NT2/D1 (cell line): Measurements from ENCODE around the gene PRKCB.
"Not testable (repeated sequence)": the region's sequence is repeated elsewhere in the genome, so short reads cannot be mapped to it uniquely, and the experiment has no call there.

Experiments used
- DNase-seq: peaks from one replicate; pipeline ENCODE4 v3.0.0-alpha.2; 2011; ENCODE audit warnings: low read depth, low spot score
- H3K27me3 ChIP-seq: 2 replicates; pipeline ENCODE4 v1.6.0; 2011; ENCODE audit warnings: mild to moderate bottlenecking; ENCODE audit not compliant: insufficient read length, insufficient read depth
- H3K36me3 ChIP-seq: 2 replicates; pipeline ENCODE4 v1.6.1; 2011; ENCODE audit warnings: mild to moderate bottlenecking, low read length, mixed read lengths; ENCODE audit not compliant: insufficient read depth, insufficient read length
- H3K4me1 ChIP-seq: 2 replicates; pipeline ENCODE4 v1.5.1; 2011; ENCODE audit not compliant: insufficient read depth, insufficient read length
- H3K4me3 ChIP-seq: 2 replicates; pipeline ENCODE4 v1.5.1; 2011; ENCODE audit warnings: low read depth; ENCODE audit not compliant: insufficient read length
- H3K9ac ChIP-seq: 2 replicates; pipeline ENCODE4 v1.6.0; 2011; ENCODE audit warnings: low read depth; ENCODE audit not compliant: insufficient read length
- H3K9me3 ChIP-seq: 2 replicates; pipeline ENCODE4 v1.5.1; 2011; ENCODE audit warnings: mild to moderate bottlenecking, low read length; ENCODE audit not compliant: insufficient read depth
- SUZ12 ChIP-seq: IDR thresholded peaks from 2 replicates; pipeline ENCODE4 v1.6.1; 2011; ENCODE audit not compliant: insufficient read length, insufficient read depth; ENCODE audit errors: extremely low read depth
- YY1 ChIP-seq: IDR thresholded peaks from 2 replicates; pipeline ENCODE4 v1.6.1; 2011; ENCODE audit not compliant: insufficient read length, insufficient read depth
- ZNF274 ChIP-seq: IDR thresholded peaks from 2 replicates; pipeline ENCODE4 v1.6.1; 2011; ENCODE audit warnings: mild to moderate bottlenecking, low read depth, low read length

Gene PRKCB

GRCh38 chr16:24009955-24010354 lies 174.2 kb downstream of the PRKCB start:
- Histone ChIP-seq H3K36me3 (no peaks in the 10 kb centered on the region), H3K4me1 (peaks cover 3% of the 10 kb centered on the region), H3K9me3 (no peaks in the 10 kb centered on the region), H3K4me3 (no peak overlapping the region), H3K9ac (no peak overlapping the region), H3K27me3 (no peaks in the 10 kb centered on the region)
- TF ChIP-seq SUZ12: no peak
- TF ChIP-seq YY1: no peak
- TF ChIP-seq ZNF274: no peak
- DNase-seq: no peak

GRCh38 chr16:24010440-24011089 lies 174.8 kb downstream of the PRKCB start:
- H3K4me1 ChIP-seq: peaks cover 3% of the 10 kb centered on the region

GRCh38 chr16:24011237-24011636 lies 175.5 kb downstream of the PRKCB start:
- no peaks in the 10 kb centered on the region for H3K27me3 ChIP-seq
- TF ChIP-seq ZNF274: no peak
- no peak for TF ChIP-seq YY1
- TF ChIP-seq SUZ12: no peak
- H3K9me3 ChIP-seq: no peaks in the 10 kb centered on the region
- H3K4me1 ChIP-seq: peaks cover 3% of the 10 kb centered on the region
- no peak for DNase-seq
- no peak overlapping the region for H3K4me3 ChIP-seq
- H3K9ac ChIP-seq: no peak overlapping the region
- no peaks in the 10 kb centered on the region for H3K36me3 ChIP-seq

More at GRCh38 chr16:24010440-24011089, 174.8 kb downstream of the PRKCB start:
- H3K4me3 ChIP-seq: no peak overlapping the region
- no peaks in the 10 kb centered on the region for H3K27me3 ChIP-seq
- H3K9ac ChIP-seq: no peak overlapping the region
- TF ChIP-seq ZNF274 (no peak), SUZ12 (no peak), YY1 (no peak)
- peak; percentile 88 for DNase-seq
- H3K9me3 ChIP-seq: no peaks in the 10 kb centered on the region
- no peaks in the 10 kb centered on the region for H3K36me3 ChIP-seq

- TF ChIP-seq ZNF274 (no peak), SUZ12 (no peak), YY1 (no peak)
Observed at GRCh38 chr16:24013054-24013636, 177.4 kb downstream of the PRKCB start.

GRCh38 chr16:24013864-24014645 lies 178.3 kb downstream of the PRKCB start:
- TF ChIP-seq ZNF274 (no peak), SUZ12 (no peak), YY1 (no peak)
- Histone ChIP-seq H3K9ac (no peak overlapping the region), H3K27me3 (no peaks in the 10 kb centered on the region), H3K4me3 (no peak overlapping the region), H3K4me1 (peaks cover 3% of the 10 kb centered on the region), H3K9me3 (no peaks in the 10 kb centered on the region), H3K36me3 (no peaks in the 10 kb centered on the region)
- no peak for DNase-seq

More at GRCh38 chr16:24013054-24013636, 177.4 kb downstream of the PRKCB start:
- no peak for DNase-seq
- Histone ChIP-seq H3K4me1 (peaks cover 3% of the 10 kb centered on the region), H3K27me3 (no peaks in the 10 kb centered on the region), H3K4me3 (no peak overlapping the region), H3K36me3 (no peaks in the 10 kb centered on the region), H3K9me3 (no peaks in the 10 kb centered on the region), H3K9ac (no peak overlapping the region)

GRCh38 chr16:24014955-24015354 lies 179.2 kb downstream of the PRKCB start:
- H3K9ac ChIP-seq, DNase-seq, H3K9me3 ChIP-seq, H3K36me3 ChIP-seq, H3K4me3 ChIP-seq, H3K4me1 ChIP-seq, H3K27me3 ChIP-seq: not testable (repeated sequence)

GRCh38 chr16:24015923-24016322 lies 180.1 kb downstream of the PRKCB start:
- Histone ChIP-seq H3K9ac (no peak overlapping the region), H3K4me3 (no peak overlapping the region), H3K36me3 (no peaks in the 10 kb centered on the region), H3K27me3 (no peaks in the 10 kb centered on the region), H3K4me1 (peaks cover 3% of the 10 kb centered on the region), H3K9me3 (no peaks in the 10 kb centered on the region)
- TF ChIP-seq YY1: no peak
- TF ChIP-seq ZNF274: no peak
- TF ChIP-seq SUZ12: no peak
- no peak for DNase-seq

- Histone ChIP-seq H3K4me1 (peaks cover 3% of the 10 kb centered on the region), H3K27me3 (no peaks in the 10 kb centered on the region), H3K4me3 (no peak overlapping the region), H3K9me3 (no peaks in the 10 kb centered on the region), H3K36me3 (no peaks in the 10 kb centered on the region), H3K9ac (no peak overlapping the region)
- no peak for DNase-seq
- TF ChIP-seq SUZ12 (no peak), ZNF274 (no peak), YY1 (no peak)
Observed at GRCh38 chr16:24018485-24018884, 182.7 kb downstream of the PRKCB start.
